ENCODE results near the gene ZNF660.

ZNF660 gene

DNA sequence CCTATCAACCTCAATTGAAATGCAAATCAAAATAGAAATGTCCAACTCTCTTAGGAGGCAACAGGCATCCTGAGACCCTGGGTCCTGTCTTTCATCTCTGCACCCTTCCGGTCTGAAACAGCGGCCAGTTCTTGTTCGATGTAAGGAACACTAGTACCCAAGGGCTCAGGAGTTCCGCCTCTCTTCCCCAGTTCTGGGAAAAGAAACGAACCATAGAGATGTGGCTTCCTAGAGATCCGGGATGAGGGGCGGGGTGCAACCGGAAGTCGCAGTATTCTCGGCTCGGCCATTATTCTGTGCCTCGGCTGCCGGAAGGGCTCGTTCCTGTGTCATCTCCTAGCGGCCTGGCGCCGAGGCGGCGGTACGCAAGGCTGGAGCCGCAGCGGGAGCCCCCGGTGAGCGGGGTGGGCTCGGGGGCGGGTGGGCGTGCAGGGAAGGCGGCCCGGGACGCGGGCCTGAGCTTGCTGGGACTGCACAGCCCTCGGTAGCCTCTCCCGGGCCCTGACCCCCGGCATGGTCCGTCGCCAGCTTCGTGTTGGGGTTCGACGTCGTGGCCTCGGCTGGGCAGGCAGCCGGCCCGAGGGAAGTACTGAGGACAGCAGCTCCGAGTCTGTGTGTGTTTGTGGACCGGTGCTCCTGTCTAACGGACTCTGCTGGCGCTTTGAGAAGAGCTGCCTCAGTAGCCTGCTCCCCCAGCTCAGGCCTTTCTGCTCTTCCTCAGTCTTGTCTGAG is 40.2 kb downstream of the ZNF660 start, which contains the start of gene ZNF197:
TSS of gene ZNF197 (plus strand) at position 288 of the 732 bp plus-strand sequence. CDS start 4,119 bp downstream, outside the sequence.
- FAIRE-seq (peak; percentile 95), DNase-seq (ENCODE audit: insufficient read length, low spot score) (peak; percentile 56)

DNA sequence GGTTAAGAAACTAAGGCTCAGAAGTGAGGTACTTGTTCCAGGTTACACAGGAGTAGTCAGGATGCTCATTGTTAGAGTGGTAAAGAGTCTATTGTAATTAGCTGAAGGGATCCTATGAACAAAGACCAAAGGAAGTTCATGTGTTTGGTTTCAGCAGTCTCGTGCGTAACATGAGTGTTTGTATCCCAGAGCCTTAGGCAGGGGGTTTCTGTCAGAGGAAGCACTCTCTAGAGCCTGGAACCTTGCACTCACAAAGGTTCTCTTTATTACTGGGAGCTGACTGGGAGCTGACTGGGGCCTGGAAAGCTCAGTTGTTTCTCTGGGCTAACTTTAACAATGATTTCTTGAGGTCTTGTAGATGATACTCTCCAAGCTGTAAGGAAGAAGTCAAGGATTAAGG is 44.0 kb downstream of the ZNF660 start:
- no peak for DNase-seq (ENCODE audit: insufficient read length, low spot score)
- FAIRE-seq = no peak

DNA sequence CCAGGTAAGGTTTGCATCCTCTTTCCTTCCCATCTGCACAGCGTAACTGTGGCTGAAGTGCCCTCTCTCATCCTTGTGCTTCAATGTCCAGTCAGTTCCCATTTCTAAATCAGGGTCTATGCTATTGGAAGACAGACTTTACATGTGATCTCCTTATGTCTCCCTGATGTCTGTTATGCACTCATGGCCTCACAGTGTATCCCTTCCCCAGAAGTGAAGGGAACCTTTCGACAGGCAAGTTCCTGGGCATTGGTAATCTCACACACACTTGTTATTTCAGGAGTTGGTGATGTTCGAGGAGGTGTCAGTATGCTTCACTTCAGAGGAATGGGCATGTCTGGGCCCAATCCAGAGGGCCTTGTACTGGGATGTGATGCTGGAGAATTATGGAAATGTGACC is 47.4 kb downstream of the ZNF660 start:
- DNase-seq (ENCODE audit: insufficient read length, low spot score) = no peak
- FAIRE-seq = no peak

DNA sequence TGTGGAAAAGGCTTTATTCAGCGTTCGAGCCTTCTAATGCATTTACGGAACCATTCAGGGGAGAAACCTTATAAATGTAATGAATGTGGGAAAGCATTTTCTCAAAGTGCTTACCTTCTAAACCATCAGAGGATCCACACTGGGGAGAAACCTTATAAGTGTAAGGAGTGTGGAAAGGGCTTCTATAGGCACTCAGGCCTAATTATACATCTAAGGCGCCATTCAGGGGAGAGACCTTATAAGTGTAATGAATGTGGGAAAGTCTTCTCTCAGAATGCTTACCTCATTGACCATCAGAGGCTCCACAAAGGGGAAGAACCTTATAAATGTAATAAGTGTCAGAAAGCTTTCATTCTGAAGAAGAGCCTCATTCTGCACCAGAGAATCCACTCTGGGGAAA is 57.6 kb downstream of the ZNF660 start:
- FAIRE-seq (no peak), DNase-seq (ENCODE audit: insufficient read length, low spot score) (no peak)

GRCh38 chr3:44643024-44643423 is 58.3 kb downstream of the ZNF660 start:
- no peak for FAIRE-seq
- no peak for DNase-seq (ENCODE audit: insufficient read length, low spot score)

GRCh38 chr3:44647771-44648170 is 63.0 kb downstream of the ZNF660 start:
- DNase-seq (ENCODE audit: insufficient read length, low spot score) = no peak
- FAIRE-seq = no peak

- peak; percentile 76 for DNase-seq (ENCODE audit: insufficient read length, low spot score)
- FAIRE-seq = peak; percentile 97
These were observed 63.9 kb downstream of the ZNF660 start, which contains the start of gene ZNF35 for GRCh38 chr3:44648564-44649229. Gene ZNF35, plus strand, starts transcription at chr3:44648732. Its CDS starts 2,336 bp downstream, at chr3:44651068.

Data from GM19239 (cell line).